NT2/D1 (cell line): ENCODE measurements around the gene GMDS.

Source experiments
- YY1 ChIP-seq: IDR thresholded peaks from 2 replicates; pipeline ENCODE4 v1.6.1; 2011; ENCODE audit not compliant: insufficient read length, insufficient read depth
- ZNF274 ChIP-seq: IDR thresholded peaks from 2 replicates; pipeline ENCODE4 v1.6.1; 2011; ENCODE audit warnings: mild to moderate bottlenecking, low read depth, low read length

- no peak for TF ChIP-seq YY1
- TF ChIP-seq ZNF274 = no peak
Measured at GRCh38 chr6:1916334-1917070, 328.9 kb downstream of the GMDS start.
